GM23338 (cell line): ENCODE measurements around the gene ATP5MC2.

Experiments used
- CREB1 ChIP-seq: fragments of 250-450 bp; sonication (Bioruptor Pico); IDR thresholded peaks from 2 replicates; pipeline ENCODE4 v1.5.0; 2020; ENCODE audit warnings: low read depth, mild to moderate bottlenecking, moderate library complexity
- EZH2 ChIP-seq: fragments of 200-600 bp; sonication (generic); IDR thresholded peaks from one replicate; pipeline ENCODE4 v1.8.0; 2017; ENCODE audit warnings: antibody characterized with exemption, mild to moderate bottlenecking, low read depth; ENCODE audit not compliant: unreplicated experiment
- EZH2phosphoT487 ChIP-seq: fragments of 200-600 bp; sonication (generic); IDR thresholded peaks from one replicate; pipeline ENCODE4 v1.8.1; 2018; ENCODE audit warnings: antibody characterized with exemption; ENCODE audit not compliant: unreplicated experiment
- JUNB ChIP-seq: IDR thresholded peaks from one replicate; pipeline ENCODE4 v1.6.1; 2016; ENCODE audit warnings: antibody characterized with exemption; ENCODE audit not compliant: unreplicated experiment
- NANOG ChIP-seq: IDR thresholded peaks from 2 replicates; pipeline ENCODE4 v1.6.1; 2016; ENCODE audit warnings: antibody characterized with exemption, borderline replicate concordance
- POLR2AphosphoS5 ChIP-seq: IDR thresholded peaks from 2 replicates; pipeline ENCODE4 v1.6.1; 2016; ENCODE audit warnings: antibody characterized with exemption, low read depth
- STAT1 ChIP-seq: IDR thresholded peaks from one replicate; pipeline ENCODE4 v1.6.1; 2016; ENCODE audit warnings: antibody characterized with exemption; ENCODE audit not compliant: unreplicated experiment
- ZNF114 ChIP-seq: fragments of 250-450 bp; sonication (Bioruptor Pico); IDR thresholded peaks from 2 replicates; pipeline ENCODE4 v1.5.0; 2020; ENCODE audit warnings: mild to moderate bottlenecking, moderate library complexity
- ZNF331 ChIP-seq: fragments of 250-450 bp; sonication (Bioruptor Pico); IDR thresholded peaks from 2 replicates; pipeline ENCODE4 v1.5.0; 2020; ENCODE audit warnings: low read depth, mild to moderate bottlenecking, moderate library complexity
- TF ChIP-seq, protein P1 (sequence below), 2 experiments: fragments of 200-600 bp in 1 of 2; sonication (generic) in 1 of 2; conservative IDR thresholded peaks; 2 replicates each; pipeline versions ENCODE4 v1.5.1 to v1.6.1; 2016 to 2017; ENCODE audit warnings: antibody characterized with exemption in 2 of 2, low read depth in 2 of 2, mild to moderate bottlenecking in 2 of 2, moderate library complexity in 1 of 2
- TF ChIP-seq, protein P2 (sequence below): fragments of 250-450 bp; sonication (Bioruptor Pico); IDR thresholded peaks from 2 replicates; pipeline ENCODE4 v1.5.0; 2020; ENCODE audit warnings: mild to moderate bottlenecking, moderate library complexity
- TF ChIP-seq, protein P3 (sequence below): IDR thresholded peaks from 2 replicates; pipeline ENCODE4 v1.6.1; 2016; ENCODE audit warnings: antibody characterized with exemption
- TF ChIP-seq, protein P4 (sequence below): IDR thresholded peaks from one replicate; pipeline ENCODE4 v1.6.1; 2018; ENCODE audit warnings: antibody characterized with exemption; ENCODE audit not compliant: unreplicated experiment

DNA sequence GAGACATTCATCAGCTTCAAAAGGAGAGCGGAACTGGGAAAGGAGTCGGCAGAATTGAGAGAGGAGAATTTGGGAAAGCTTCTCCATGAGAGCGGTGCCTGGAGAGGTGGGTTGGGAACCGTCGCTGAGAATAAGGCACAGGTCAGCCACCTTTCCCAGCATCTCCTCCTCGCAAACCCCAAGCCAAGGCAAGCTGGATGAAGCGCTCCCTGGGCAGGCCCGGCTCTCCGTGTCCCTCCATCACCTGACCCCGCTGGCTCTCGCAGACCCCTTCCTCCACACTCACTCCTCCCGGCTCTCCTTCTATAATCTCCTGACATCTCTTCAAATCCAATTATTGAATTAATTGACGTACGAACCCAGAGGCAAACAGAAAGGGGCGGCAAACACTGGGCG lies 18.9 kb upstream of the ATP5MC2 start:
- TF ChIP-seq, protein P1, sequence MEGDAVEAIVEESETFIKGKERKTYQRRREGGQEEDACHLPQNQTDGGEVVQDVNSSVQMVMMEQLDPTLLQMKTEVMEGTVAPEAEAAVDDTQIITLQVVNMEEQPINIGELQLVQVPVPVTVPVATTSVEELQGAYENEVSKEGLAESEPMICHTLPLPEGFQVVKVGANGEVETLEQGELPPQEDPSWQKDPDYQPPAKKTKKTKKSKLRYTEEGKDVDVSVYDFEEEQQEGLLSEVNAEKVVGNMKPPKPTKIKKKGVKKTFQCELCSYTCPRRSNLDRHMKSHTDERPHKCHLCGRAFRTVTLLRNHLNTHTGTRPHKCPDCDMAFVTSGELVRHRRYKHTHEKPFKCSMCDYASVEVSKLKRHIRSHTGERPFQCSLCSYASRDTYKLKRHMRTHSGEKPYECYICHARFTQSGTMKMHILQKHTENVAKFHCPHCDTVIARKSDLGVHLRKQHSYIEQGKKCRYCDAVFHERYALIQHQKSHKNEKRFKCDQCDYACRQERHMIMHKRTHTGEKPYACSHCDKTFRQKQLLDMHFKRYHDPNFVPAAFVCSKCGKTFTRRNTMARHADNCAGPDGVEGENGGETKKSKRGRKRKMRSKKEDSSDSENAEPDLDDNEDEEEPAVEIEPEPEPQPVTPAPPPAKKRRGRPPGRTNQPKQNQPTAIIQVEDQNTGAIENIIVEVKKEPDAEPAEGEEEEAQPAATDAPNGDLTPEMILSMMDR (conservative IDR thresholded peaks at IDR 0.05; ENCODE audit: low read depth in 2 of 2), result no peak
- TF ChIP-seq POLR2AphosphoS5, result no peak
- TF ChIP-seq EZH2, result no peak
- no peak for TF ChIP-seq JUNB
- TF ChIP-seq CREB1 (CRISPR knock-in tag), result no peak
- TF ChIP-seq, protein P2, sequence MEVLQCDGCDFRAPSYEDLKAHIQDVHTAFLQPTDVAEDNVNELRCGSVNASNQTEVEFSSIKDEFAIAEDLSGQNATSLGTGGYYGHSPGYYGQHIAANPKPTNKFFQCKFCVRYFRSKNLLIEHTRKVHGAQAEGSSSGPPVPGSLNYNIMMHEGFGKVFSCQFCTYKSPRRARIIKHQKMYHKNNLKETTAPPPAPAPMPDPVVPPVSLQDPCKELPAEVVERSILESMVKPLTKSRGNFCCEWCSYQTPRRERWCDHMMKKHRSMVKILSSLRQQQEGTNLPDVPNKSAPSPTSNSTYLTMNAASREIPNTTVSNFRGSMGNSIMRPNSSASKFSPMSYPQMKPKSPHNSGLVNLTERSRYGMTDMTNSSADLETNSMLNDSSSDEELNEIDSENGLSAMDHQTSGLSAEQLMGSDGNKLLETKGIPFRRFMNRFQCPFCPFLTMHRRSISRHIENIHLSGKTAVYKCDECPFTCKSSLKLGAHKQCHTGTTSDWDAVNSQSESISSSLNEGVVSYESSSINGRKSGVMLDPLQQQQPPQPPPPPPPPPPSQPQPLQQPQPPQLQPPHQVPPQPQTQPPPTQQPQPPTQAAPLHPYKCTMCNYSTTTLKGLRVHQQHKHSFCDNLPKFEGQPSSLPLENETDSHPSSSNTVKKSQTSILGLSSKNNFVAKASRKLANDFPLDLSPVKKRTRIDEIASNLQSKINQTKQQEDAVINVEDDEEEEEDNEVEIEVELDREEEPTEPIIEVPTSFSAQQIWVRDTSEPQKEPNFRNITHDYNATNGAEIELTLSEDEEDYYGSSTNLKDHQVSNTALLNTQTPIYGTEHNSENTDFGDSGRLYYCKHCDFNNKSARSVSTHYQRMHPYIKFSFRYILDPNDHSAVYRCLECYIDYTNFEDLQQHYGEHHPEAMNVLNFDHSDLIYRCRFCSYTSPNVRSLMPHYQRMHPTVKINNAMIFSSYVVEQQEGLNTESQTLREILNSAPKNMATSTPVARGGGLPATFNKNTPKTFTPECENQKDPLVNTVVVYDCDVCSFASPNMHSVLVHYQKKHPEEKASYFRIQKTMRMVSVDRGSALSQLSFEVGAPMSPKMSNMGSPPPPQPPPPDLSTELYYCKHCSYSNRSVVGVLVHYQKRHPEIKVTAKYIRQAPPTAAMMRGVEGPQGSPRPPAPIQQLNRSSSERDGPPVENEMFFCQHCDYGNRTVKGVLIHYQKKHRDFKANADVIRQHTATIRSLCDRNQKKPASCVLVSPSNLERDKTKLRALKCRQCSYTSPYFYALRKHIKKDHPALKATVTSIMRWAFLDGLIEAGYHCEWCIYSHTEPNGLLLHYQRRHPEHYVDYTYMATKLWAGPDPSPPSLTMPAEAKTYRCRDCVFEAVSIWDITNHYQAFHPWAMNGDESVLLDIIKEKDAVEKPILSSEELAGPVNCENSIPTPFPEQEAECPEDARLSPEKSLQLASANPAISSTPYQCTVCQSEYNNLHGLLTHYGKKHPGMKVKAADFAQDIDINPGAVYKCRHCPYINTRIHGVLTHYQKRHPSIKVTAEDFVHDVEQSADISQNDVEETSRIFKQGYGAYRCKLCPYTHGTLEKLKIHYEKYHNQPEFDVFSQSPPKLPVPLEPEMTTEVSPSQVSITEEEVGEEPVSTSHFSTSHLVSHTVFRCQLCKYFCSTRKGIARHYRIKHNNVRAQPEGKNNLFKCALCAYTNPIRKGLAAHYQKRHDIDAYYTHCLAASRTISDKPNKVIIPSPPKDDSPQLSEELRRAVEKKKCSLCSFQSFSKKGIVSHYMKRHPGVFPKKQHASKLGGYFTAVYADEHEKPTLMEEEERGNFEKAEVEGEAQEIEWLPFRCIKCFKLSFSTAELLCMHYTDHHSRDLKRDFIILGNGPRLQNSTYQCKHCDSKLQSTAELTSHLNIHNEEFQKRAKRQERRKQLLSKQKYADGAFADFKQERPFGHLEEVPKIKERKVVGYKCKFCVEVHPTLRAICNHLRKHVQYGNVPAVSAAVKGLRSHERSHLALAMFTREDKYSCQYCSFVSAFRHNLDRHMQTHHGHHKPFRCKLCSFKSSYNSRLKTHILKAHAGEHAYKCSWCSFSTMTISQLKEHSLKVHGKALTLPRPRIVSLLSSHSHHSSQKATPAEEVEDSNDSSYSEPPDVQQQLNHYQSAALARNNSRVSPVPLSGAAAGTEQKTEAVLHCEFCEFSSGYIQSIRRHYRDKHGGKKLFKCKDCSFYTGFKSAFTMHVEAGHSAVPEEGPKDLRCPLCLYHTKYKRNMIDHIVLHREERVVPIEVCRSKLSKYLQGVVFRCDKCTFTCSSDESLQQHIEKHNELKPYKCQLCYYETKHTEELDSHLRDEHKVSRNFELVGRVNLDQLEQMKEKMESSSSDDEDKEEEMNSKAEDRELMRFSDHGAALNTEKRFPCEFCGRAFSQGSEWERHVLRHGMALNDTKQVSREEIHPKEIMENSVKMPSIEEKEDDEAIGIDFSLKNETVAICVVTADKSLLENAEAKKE (CRISPR knock-in tag), result no peak
- TF ChIP-seq, protein P3, sequence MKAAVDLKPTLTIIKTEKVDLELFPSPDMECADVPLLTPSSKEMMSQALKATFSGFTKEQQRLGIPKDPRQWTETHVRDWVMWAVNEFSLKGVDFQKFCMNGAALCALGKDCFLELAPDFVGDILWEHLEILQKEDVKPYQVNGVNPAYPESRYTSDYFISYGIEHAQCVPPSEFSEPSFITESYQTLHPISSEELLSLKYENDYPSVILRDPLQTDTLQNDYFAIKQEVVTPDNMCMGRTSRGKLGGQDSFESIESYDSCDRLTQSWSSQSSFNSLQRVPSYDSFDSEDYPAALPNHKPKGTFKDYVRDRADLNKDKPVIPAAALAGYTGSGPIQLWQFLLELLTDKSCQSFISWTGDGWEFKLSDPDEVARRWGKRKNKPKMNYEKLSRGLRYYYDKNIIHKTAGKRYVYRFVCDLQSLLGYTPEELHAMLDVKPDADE, result no peak
- TF ChIP-seq, protein P4, sequence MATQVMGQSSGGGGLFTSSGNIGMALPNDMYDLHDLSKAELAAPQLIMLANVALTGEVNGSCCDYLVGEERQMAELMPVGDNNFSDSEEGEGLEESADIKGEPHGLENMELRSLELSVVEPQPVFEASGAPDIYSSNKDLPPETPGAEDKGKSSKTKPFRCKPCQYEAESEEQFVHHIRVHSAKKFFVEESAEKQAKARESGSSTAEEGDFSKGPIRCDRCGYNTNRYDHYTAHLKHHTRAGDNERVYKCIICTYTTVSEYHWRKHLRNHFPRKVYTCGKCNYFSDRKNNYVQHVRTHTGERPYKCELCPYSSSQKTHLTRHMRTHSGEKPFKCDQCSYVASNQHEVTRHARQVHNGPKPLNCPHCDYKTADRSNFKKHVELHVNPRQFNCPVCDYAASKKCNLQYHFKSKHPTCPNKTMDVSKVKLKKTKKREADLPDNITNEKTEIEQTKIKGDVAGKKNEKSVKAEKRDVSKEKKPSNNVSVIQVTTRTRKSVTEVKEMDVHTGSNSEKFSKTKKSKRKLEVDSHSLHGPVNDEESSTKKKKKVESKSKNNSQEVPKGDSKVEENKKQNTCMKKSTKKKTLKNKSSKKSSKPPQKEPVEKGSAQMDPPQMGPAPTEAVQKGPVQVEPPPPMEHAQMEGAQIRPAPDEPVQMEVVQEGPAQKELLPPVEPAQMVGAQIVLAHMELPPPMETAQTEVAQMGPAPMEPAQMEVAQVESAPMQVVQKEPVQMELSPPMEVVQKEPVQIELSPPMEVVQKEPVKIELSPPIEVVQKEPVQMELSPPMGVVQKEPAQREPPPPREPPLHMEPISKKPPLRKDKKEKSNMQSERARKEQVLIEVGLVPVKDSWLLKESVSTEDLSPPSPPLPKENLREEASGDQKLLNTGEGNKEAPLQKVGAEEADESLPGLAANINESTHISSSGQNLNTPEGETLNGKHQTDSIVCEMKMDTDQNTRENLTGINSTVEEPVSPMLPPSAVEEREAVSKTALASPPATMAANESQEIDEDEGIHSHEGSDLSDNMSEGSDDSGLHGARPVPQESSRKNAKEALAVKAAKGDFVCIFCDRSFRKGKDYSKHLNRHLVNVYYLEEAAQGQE, result no peak
- TF ChIP-seq EZH2phosphoT487, result no peak
- no peak for TF ChIP-seq ZNF331 (CRISPR knock-in tag)
- TF ChIP-seq ZNF114, result no peak
- TF ChIP-seq NANOG, result no peak
- TF ChIP-seq STAT1, result no peak
